ENCODE data around the gene SHISA9. TPM values are rescaled to one million over a fixed set of nuclear protein-coding genes. Genes with fewer than 3 reads are reported as not detected.

SHISA9 gene
- total and polyA plus RNA-seq, 8 donors: 0.15 to 1.3 (median 0.38) TPM; not detected in 4

DNA sequence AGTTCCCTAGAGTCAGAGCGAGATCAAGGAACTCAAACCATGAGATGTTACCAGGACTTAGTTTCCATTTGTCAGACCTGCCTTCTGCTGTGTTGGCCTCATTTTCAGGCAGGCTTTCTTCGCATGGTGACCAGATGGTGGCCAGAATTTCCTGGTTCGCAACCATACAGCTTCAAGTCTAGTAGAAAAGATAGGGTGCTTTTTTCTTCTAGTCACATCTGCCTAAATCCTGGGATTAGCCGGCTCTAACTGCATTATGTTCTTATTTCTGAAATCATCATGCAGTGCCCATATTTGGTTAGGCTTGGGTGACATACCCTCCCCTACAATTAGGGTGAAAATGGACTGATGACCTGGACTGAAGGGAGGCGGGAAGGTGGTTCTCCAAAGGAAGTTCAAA is 131.5 kb downstream of the SHISA9 start:
- TF ChIP-seq POLR2A (IDR thresholded peaks at IDR 0.05): no peak
- intact Hi-C loops (cut with DNase I; ENCODE audit: low total_unique reads): no loop called here
- no peaks in the 10 kb centered on the region for H3K36me3 ChIP-seq
- no peaks in the 10 kb centered on the region for H3K4me1 ChIP-seq
- H3K27ac ChIP-seq: no peak overlapping the region
- DNase-seq: no peak
- H3K4me3 ChIP-seq: no peak overlapping the region
- H3K9me3 ChIP-seq: peaks cover 0 to 4% (median under 1%) of the 10 kb centered on the region in 4 donors
- 83 to 89% (median 86%) methylated on average over 5 of the region's 5 CpGs for WGBS, 5 donors
- H3K27me3 ChIP-seq: no peaks in the 10 kb centered on the region

DNA sequence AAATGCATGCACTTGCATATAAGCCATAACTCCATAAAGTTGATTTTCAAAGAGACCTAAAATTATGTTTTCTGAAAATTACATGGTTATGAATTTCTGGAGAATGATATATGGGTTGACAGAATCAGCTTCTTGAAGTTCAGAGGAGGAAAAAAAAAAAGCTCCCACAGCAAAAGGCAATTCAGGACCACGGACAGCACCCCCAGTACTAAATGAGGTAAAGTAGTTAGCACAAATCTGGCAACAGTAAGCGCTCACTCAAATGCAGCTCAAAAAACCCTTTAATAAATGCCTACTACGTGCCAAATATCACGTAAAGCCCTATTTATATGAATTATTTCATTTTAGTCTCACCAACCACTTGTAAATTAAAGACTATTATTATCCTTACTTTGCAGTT is 135.2 kb downstream of the SHISA9 start:
- WGBS, 5 donors: 10 to 14% (median 13%) methylated on average over 4 of the region's 4 CpGs
- intact Hi-C loops (cut with DNase I; ENCODE audit: low total_unique reads): no loop called here
- no peaks in the 10 kb centered on the region for H3K27me3 ChIP-seq
- H3K4me3 ChIP-seq: no peak overlapping the region
- TF ChIP-seq EP300 (IDR thresholded peaks at IDR 0.05) (no peak), POLR2AphosphoS5 (IDR thresholded peaks at IDR 0.05) (no peak), POLR2A (IDR thresholded peaks at IDR 0.05) (no peak)
- TF ChIP-seq, protein P1, sequence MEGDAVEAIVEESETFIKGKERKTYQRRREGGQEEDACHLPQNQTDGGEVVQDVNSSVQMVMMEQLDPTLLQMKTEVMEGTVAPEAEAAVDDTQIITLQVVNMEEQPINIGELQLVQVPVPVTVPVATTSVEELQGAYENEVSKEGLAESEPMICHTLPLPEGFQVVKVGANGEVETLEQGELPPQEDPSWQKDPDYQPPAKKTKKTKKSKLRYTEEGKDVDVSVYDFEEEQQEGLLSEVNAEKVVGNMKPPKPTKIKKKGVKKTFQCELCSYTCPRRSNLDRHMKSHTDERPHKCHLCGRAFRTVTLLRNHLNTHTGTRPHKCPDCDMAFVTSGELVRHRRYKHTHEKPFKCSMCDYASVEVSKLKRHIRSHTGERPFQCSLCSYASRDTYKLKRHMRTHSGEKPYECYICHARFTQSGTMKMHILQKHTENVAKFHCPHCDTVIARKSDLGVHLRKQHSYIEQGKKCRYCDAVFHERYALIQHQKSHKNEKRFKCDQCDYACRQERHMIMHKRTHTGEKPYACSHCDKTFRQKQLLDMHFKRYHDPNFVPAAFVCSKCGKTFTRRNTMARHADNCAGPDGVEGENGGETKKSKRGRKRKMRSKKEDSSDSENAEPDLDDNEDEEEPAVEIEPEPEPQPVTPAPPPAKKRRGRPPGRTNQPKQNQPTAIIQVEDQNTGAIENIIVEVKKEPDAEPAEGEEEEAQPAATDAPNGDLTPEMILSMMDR (IDR thresholded peaks at IDR 0.05): no peak
- peaks cover 0 to 11% (median 1%) of the 10 kb centered on the region in 4 donors for H3K9me3 ChIP-seq
- no peaks in the 10 kb centered on the region for H3K36me3 ChIP-seq
- no peak overlapping the region for H3K27ac ChIP-seq
- H3K4me1 ChIP-seq: no peaks in the 10 kb centered on the region
- peak; percentile 27 to 74 for DNase-seq

DNA sequence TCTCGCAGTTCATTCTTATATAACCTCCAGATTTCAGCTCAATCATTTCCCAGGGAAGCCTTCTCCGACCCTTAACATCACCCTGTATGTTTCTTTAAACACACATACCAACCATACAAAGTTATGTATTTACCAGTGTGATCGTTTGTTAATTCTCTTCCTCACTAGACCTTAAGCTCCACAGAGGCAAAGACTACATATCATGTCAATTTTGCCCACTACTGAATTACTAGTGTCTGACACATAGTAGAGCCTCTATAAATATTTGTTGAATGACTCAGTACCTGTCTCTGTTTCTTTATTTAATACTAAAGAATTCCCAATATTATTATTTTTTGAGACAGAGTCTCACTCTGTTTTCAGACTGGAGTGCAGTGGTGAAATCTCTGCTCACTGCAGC is 137.2 kb downstream of the SHISA9 start:
- Histone ChIP-seq H3K4me3 (no peak overlapping the region), H3K4me1 (no peaks in the 10 kb centered on the region), H3K27me3 (no peaks in the 10 kb centered on the region), H3K9me3 (peaks cover 0 to 23% (median 10%) of the 10 kb centered on the region in 4 donors), H3K36me3 (no peaks in the 10 kb centered on the region), H3K27ac (no peak overlapping the region)
- intact Hi-C loops (cut with DNase I; ENCODE audit: low total_unique reads): no loop called here
- TF ChIP-seq, protein P1 (IDR thresholded peaks at IDR 0.05): no peak
- no peak for TF ChIP-seq EP300 (IDR thresholded peaks at IDR 0.05)
- no peak for TF ChIP-seq POLR2A (IDR thresholded peaks at IDR 0.05)
- no peak for TF ChIP-seq POLR2AphosphoS5 (IDR thresholded peaks at IDR 0.05)
- no peak for DNase-seq
- 56 to 78% (median 71%) methylated on average over 3 of the region's 3 CpGs for WGBS, 5 donors

DNA sequence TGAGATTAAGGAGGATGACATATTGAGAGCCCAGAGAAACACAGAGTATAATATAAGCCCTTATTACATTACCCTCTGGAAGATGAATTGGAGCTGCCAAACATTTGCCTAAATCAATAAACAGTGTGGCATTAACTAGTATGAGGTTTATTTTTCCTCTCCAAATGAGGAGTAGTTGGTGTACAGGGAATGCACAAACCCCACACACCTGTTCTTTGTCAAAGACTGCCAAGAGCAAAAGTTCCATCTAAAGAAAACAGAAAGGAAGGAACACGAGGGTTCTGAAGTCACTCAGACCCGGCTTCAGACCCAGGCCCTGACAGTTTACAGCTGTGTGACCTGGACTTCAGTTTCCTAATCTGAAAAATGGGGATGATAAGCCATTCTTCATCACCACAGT is 138.1 kb downstream of the SHISA9 start:
- H3K9me3 ChIP-seq: peaks cover 0 to 27% (median 10%) of the 10 kb centered on the region in 4 donors
- WGBS, 5 donors: 6 to 36% (median 31%) methylated on average over 2 of the region's 2 CpGs
- H3K36me3 ChIP-seq: no peaks in the 10 kb centered on the region
- no peaks in the 10 kb centered on the region for H3K4me1 ChIP-seq
- TF ChIP-seq POLR2AphosphoS5 (IDR thresholded peaks at IDR 0.05) (no peak), EP300 (IDR thresholded peaks at IDR 0.05) (no peak)
- TF ChIP-seq, protein P1 (IDR thresholded peaks at IDR 0.05): no peak
- intact Hi-C loops (cut with DNase I; ENCODE audit: low total_unique reads): no loop called here
- no peaks in the 10 kb centered on the region for H3K27me3 ChIP-seq
- peak in 1 of 2 donors; percentile 7 for DNase-seq
- no peak overlapping the region for H3K27ac ChIP-seq
- H3K4me3 ChIP-seq: no peak overlapping the region

DNA sequence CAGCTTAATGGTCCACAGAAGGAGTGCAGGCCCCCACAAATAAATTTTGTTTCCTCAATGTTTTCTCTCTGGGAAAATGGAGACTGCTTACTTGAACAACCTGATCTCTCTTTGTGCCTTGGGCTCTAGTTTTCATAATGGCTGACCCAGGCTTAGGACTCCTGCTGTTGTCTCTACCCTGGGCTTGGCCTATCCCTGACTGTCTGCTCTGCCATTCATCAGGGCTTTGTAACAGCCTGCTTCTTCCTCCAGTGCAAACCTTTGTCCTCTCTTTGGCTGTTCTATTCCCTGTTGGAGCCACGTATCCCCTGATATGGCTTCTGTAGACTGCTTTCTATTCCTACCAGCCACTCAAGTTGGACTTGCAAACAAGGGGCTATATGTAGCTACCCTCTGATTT is 139.8 kb downstream of the SHISA9 start:
- no peaks in the 10 kb centered on the region for H3K36me3 ChIP-seq
- WGBS, 5 donors: 46 to 75% (median 50%) methylated on average over 1 of the region's 1 CpG
- H3K27me3 ChIP-seq: no peaks in the 10 kb centered on the region
- no peaks in the 10 kb centered on the region for H3K4me1 ChIP-seq
- peaks cover 0 to 27% (median 10%) of the 10 kb centered on the region in 4 donors for H3K9me3 ChIP-seq
- TF ChIP-seq POLR2AphosphoS5 (IDR thresholded peaks at IDR 0.05) (no peak), POLR2A (IDR thresholded peaks at IDR 0.05) (no peak), EP300 (IDR thresholded peaks at IDR 0.05) (no peak)
- TF ChIP-seq, protein P1 (IDR thresholded peaks at IDR 0.05): no peak
- H3K4me3 ChIP-seq: no peak overlapping the region
- intact Hi-C loops (cut with DNase I; ENCODE audit: low total_unique reads): no loop called here
- H3K27ac ChIP-seq: no peak overlapping the region
- DNase-seq: no peak

Data from stomach (tissue), 9 donors.